HepG2 (cell line): ENCODE measurements around the gene CCL17. TPM values are rescaled to one million over a fixed set of nuclear protein-coding genes. Genes with fewer than 3 reads are reported as not detected.

Source experiments
- ARID4A ChIP-seq: sonication (generic); formaldehyde crosslinking; IDR thresholded peaks from 2 replicates; pipeline ENCODE4 v1.5.0; 2020; ENCODE audit warnings: mild to moderate bottlenecking, missing genetic modification reagents, borderline replicate concordance
- CHD2 ChIP-seq: IDR thresholded peaks from 2 replicates; pipeline ENCODE4 v1.6.1; 2011; ENCODE audit warnings: low read depth, low read length, improper control_type of control experiment
- DMAP1 ChIP-seq: IDR thresholded peaks from 2 replicates; pipeline ENCODE4 v1.6.1; 2016
- GTF3A ChIP-seq: sonication (generic); formaldehyde crosslinking; conservative IDR thresholded peaks from 2 replicates; pipeline ENCODE4 v1.4.0; 2020; ENCODE audit warnings: mild to moderate bottlenecking, missing genetic modification reagents
- LBX2 ChIP-seq: sonication (generic); formaldehyde crosslinking; IDR thresholded peaks from 2 replicates; pipeline ENCODE4 v1.5.0; 2020; ENCODE audit warnings: missing genetic modification reagents, mild to moderate bottlenecking, borderline replicate concordance
- RORA ChIP-seq: sonication (generic); formaldehyde crosslinking; IDR thresholded peaks from 2 replicates; pipeline ENCODE4 v1.5.0; 2020; ENCODE audit warnings: mild to moderate bottlenecking, missing genetic modification reagents, moderate library complexity
- ZNF441 ChIP-seq: sonication (generic); formaldehyde crosslinking; IDR thresholded peaks from 2 replicates; pipeline ENCODE4 v1.7.0; 2021; ENCODE audit warnings: missing genetic modification reagents, borderline replicate concordance
- ZNF513 ChIP-seq: sonication (generic); formaldehyde crosslinking; conservative IDR thresholded peaks from 2 replicates; pipeline ENCODE4 v1.5.0; 2020; ENCODE audit warnings: missing genetic modification reagents
- ZNF646 ChIP-seq: sonication (generic); formaldehyde crosslinking; IDR thresholded peaks from 2 replicates; pipeline ENCODE4 v1.9.0; 2021; ENCODE audit warnings: mild to moderate bottlenecking, missing genetic modification reagents
- polyA plus RNA-seq, 8 experiments: library from polyadenylated mRNA; depleted of rRNA in 3 of 8; stranded (reverse) in 7 of 8; unstranded in 1 of 8; fragments of >200 nt; fragmentation: Illumina TruSeq in 4 of 8; extraction: Trizol in 4 of 8; gene quantifications; 2 replicates each; pipeline versions ENCODE4 v1.2.1 to v1.2.3, GENCODE V29; 2011 to 2016; ENCODE audit warnings: low read depth in 4 of 8, missing spikeins in 1 of 8, mixed read lengths in 1 of 8; ENCODE audit not compliant: insufficient read depth in 1 of 8
- total RNA-seq, 5 experiments: library from RNA; depleted of rRNA; stranded (reverse); fragments of >200 nt; fragmentation: Illumina TruSeq; extraction: Trizol; gene quantifications; 2 replicates each; pipeline ENCODE4 v1.2.3, GENCODE V29; 2016; ENCODE audit warnings: low read depth in 1 of 5

The CCL17 gene
- total and polyA plus RNA-seq, 2 of the 13 experiments (the other 11 are each of a cell fraction or from before 2014, with no cell fraction given): not detected

GRCh38 chr16:57447186-57447962 is 42.8 kb downstream of the CCL17 start, which contains the start of the genes CIAPIN1 and COQ9 (continued):
- peak; percentile 99 for TF ChIP-seq ARID4A
- no peak; the same call in 1 of the 2 replicates for TF ChIP-seq LBX2 (CRISPR knock-in tag)
- peak; percentile 97 for TF ChIP-seq DMAP1 (CRISPR knock-in tag)
- no peak for TF ChIP-seq RORA (CRISPR knock-in tag)
- no peak for TF ChIP-seq ZNF646
- TF ChIP-seq ZNF441 (CRISPR knock-in tag): peak; percentile 76
- no peak; the same call in 1 of the 2 replicates for TF ChIP-seq ZNF513 (CRISPR knock-in tag)
- TF ChIP-seq CHD2: peak; percentile 100
- peak; percentile 97; the same call in 1 of the 2 replicates for TF ChIP-seq GTF3A (CRISPR knock-in tag)
